ENCODE measurements around the gene SAMD11. TPM values are rescaled to one million over a fixed set of nuclear protein-coding genes. Genes with fewer than 3 reads are reported as not detected.
"Not testable (repeated sequence)": the region's sequence is repeated elsewhere in the genome, so short reads cannot be mapped to it uniquely, and the experiment has no call there.

SAMD11 gene
- total RNA-seq, 4 donors from 2014 or later, result 14.2 to 21.2 (median 17.4) TPM

- WGBS, 2 donors (ENCODE audit: low coverage in 1 of 2), result 67 to 72% methylated on average over 1 to 2 of the region's 11 CpGs
- Histone ChIP-seq H3K27ac (no peak overlapping the region), H3K4me1 (no peaks in the 10 kb centered on the region), H3K36me3 (no peaks in the 10 kb centered on the region), H3K27me3 (peaks cover 59% of the 10 kb centered on the region), H3K4me3 (no peak overlapping the region), H3K9me3 (no peaks in the 10 kb centered on the region)
- TF ChIP-seq POLR2A (IDR thresholded peaks at IDR 0.05) (no peak), EP300 (IDR thresholded peaks at IDR 0.05) (no peak), POLR2AphosphoS5 (IDR thresholded peaks at IDR 0.05) (no peak)
- TF ChIP-seq, protein P1, sequence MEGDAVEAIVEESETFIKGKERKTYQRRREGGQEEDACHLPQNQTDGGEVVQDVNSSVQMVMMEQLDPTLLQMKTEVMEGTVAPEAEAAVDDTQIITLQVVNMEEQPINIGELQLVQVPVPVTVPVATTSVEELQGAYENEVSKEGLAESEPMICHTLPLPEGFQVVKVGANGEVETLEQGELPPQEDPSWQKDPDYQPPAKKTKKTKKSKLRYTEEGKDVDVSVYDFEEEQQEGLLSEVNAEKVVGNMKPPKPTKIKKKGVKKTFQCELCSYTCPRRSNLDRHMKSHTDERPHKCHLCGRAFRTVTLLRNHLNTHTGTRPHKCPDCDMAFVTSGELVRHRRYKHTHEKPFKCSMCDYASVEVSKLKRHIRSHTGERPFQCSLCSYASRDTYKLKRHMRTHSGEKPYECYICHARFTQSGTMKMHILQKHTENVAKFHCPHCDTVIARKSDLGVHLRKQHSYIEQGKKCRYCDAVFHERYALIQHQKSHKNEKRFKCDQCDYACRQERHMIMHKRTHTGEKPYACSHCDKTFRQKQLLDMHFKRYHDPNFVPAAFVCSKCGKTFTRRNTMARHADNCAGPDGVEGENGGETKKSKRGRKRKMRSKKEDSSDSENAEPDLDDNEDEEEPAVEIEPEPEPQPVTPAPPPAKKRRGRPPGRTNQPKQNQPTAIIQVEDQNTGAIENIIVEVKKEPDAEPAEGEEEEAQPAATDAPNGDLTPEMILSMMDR (IDR thresholded peaks at IDR 0.05), result no peak
- ATAC-seq, result no peak
Measured at GRCh38 chr1:886760-887159, 37.0 kb upstream of the SAMD11 start.

- no peak overlapping the region for H3K27ac ChIP-seq
- H3K4me3 ChIP-seq, result no peak overlapping the region
- no peaks in the 10 kb centered on the region for H3K4me1 ChIP-seq
- H3K9me3 ChIP-seq, result no peaks in the 10 kb centered on the region
- H3K27me3 ChIP-seq, result peaks cover 50% of the 10 kb centered on the region
- ATAC-seq, result no peak
- TF ChIP-seq, protein P1 (IDR thresholded peaks at IDR 0.05), result no peak
- TF ChIP-seq POLR2A (IDR thresholded peaks at IDR 0.05) (no peak), EP300 (IDR thresholded peaks at IDR 0.05) (no peak), POLR2AphosphoS5 (IDR thresholded peaks at IDR 0.05) (no peak)
- H3K36me3 ChIP-seq, result no peaks in the 10 kb centered on the region
Measured at GRCh38 chr1:888297-888696, 35.4 kb upstream of the SAMD11 start.

DNA sequence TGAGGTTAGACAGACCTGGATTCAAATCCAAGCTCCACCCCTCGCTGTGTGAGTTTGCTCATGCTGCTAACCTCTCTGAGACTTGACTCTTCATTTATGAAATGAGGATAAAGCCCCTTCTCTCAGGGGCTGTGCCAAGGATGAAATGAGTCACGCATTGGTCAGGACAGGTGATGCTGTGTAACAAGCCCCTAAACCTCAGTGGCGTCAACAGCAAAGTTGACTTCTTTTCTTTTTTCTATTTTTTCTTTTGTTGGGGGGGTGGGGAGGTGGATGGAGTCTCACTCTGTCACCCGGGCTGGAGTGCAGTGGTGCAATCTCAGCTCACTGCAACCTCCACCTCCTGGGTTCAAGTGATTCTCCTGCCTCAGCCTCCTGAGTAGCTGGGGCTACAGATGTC is 33.9 kb upstream of the SAMD11 start:
- not testable (repeated sequence) for H3K4me3 ChIP-seq, H3K27ac ChIP-seq, H3K9me3 ChIP-seq, H3K36me3 ChIP-seq, ATAC-seq, H3K4me1 ChIP-seq
- H3K27me3 ChIP-seq, result peaks cover 49% of the 10 kb centered on the region
- 50 to 76% methylated on average over 2 to 3 of the region's 4 CpGs for WGBS, 2 donors (ENCODE audit: low coverage in 1 of 2)

- H3K36me3 ChIP-seq, H3K9me3 ChIP-seq, H3K4me1 ChIP-seq, H3K4me3 ChIP-seq, H3K27ac ChIP-seq, ATAC-seq: not testable (repeated sequence)
- H3K27me3 ChIP-seq, result peaks cover 51% of the 10 kb centered on the region
- WGBS, 2 donors (ENCODE audit: low coverage in 1 of 2), result 20 to 79% methylated on average over 1 to 4 of the region's 9 CpGs
Measured at GRCh38 chr1:890234-890633, 33.5 kb upstream of the SAMD11 start.

GRCh38 chr1:890661-891060 is 33.1 kb upstream of the SAMD11 start:
- H3K27ac ChIP-seq, result no peak overlapping the region
- no peak for ATAC-seq
- H3K4me1 ChIP-seq, result no peaks in the 10 kb centered on the region
- H3K36me3 ChIP-seq, result no peaks in the 10 kb centered on the region
- 40 to 50% methylated on average over 1 of the region's 3 CpGs for WGBS, 2 donors (ENCODE audit: low coverage in 1 of 2)
- no peak overlapping the region for H3K4me3 ChIP-seq
- H3K27me3 ChIP-seq, result peaks cover 52% of the 10 kb centered on the region
- no peaks in the 10 kb centered on the region for H3K9me3 ChIP-seq
- TF ChIP-seq EP300 (IDR thresholded peaks at IDR 0.05), result no peak
- TF ChIP-seq POLR2A (IDR thresholded peaks at IDR 0.05), result no peak
- no peak for TF ChIP-seq POLR2AphosphoS5 (IDR thresholded peaks at IDR 0.05)
- TF ChIP-seq, protein P1 (IDR thresholded peaks at IDR 0.05), result no peak

- no peaks in the 10 kb centered on the region for H3K36me3 ChIP-seq
- 25 to 54% methylated on average over 1 to 8 of the region's 8 CpGs for WGBS, 2 donors (ENCODE audit: low coverage in 1 of 2)
- H3K4me3 ChIP-seq, result no peak overlapping the region
- no peak for ATAC-seq
- peaks cover 52% of the 10 kb centered on the region for H3K27me3 ChIP-seq
- no peaks in the 10 kb centered on the region for H3K9me3 ChIP-seq
- H3K4me1 ChIP-seq, result no peaks in the 10 kb centered on the region
- TF ChIP-seq POLR2A (IDR thresholded peaks at IDR 0.05) (no peak), EP300 (IDR thresholded peaks at IDR 0.05) (no peak), POLR2AphosphoS5 (IDR thresholded peaks at IDR 0.05) (no peak)
- TF ChIP-seq, protein P1 (IDR thresholded peaks at IDR 0.05), result no peak
- no peak overlapping the region for H3K27ac ChIP-seq
Measured at GRCh38 chr1:897226-897625, 26.5 kb upstream of the SAMD11 start.

- not testable (repeated sequence) for H3K4me3 ChIP-seq, H3K4me1 ChIP-seq, ATAC-seq, H3K27ac ChIP-seq, H3K9me3 ChIP-seq, H3K36me3 ChIP-seq
- WGBS, 2 donors (ENCODE audit: low coverage in 1 of 2), result 44 to 70% methylated on average over 2 to 6 of the region's 17 CpGs
- peaks cover 50% of the 10 kb centered on the region for H3K27me3 ChIP-seq
Measured at GRCh38 chr1:897951-898350, 25.8 kb upstream of the SAMD11 start.

Measured in gastroesophageal sphincter (tissue), 4 donors.